ENCODE data around the gene PRRC2C. TPM values are rescaled to one million over a fixed set of nuclear protein-coding genes. Genes with fewer than 3 reads are reported as not detected.
"Not testable (repeated sequence)": the region's sequence is repeated elsewhere in the genome, so short reads cannot be mapped to it uniquely, and the experiment has no call there.

The PRRC2C gene
- total RNA-seq, 4 donors from 2014 or later = 70.0 to 278 (median 81.4) TPM

DNA sequence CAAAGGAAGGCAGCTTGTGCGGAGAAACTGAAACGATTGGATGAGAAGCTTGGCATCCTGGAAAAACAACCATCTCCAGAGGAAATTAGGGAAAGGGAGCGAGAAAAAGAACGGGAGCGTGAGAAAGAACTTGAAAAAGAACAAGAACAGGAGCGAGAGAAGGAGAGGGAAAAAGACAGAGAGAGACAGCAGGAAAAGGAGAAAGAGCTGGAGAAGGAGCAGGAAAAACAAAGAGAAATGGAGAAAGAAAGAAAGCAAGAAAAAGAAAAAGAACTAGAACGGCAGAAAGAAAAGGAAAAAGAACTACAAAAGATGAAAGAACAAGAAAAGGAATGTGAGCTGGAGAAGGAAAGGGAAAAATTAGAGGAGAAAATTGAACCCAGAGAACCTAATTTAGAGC lies 47.2 kb downstream of the PRRC2C start:
- Histone ChIP-seq H3K27ac (no peak overlapping the region), H3K27me3 (no peaks in the 10 kb centered on the region), H3K4me3 (replicated peaks in 1 of 3) (no peak overlapping the region), H3K36me3 (peaks cover 69 to 73% of the 10 kb centered on the region in 2 donors), H3K4me1 (no peaks in the 10 kb centered on the region), H3K9me3 (no peaks in the 10 kb centered on the region)
- intact Hi-C loops (cut with DNase I) = no loop called here
- TF ChIP-seq, protein P1, sequence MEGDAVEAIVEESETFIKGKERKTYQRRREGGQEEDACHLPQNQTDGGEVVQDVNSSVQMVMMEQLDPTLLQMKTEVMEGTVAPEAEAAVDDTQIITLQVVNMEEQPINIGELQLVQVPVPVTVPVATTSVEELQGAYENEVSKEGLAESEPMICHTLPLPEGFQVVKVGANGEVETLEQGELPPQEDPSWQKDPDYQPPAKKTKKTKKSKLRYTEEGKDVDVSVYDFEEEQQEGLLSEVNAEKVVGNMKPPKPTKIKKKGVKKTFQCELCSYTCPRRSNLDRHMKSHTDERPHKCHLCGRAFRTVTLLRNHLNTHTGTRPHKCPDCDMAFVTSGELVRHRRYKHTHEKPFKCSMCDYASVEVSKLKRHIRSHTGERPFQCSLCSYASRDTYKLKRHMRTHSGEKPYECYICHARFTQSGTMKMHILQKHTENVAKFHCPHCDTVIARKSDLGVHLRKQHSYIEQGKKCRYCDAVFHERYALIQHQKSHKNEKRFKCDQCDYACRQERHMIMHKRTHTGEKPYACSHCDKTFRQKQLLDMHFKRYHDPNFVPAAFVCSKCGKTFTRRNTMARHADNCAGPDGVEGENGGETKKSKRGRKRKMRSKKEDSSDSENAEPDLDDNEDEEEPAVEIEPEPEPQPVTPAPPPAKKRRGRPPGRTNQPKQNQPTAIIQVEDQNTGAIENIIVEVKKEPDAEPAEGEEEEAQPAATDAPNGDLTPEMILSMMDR (IDR thresholded peaks at IDR 0.05) = no peak
- TF ChIP-seq POLR2A (IDR thresholded peaks at IDR 0.05) = no peak
- WGBS, 2 donors = 94 to 95% methylated on average over 7 of the region's 7 CpGs
- DNase-seq = no peak

DNA sequence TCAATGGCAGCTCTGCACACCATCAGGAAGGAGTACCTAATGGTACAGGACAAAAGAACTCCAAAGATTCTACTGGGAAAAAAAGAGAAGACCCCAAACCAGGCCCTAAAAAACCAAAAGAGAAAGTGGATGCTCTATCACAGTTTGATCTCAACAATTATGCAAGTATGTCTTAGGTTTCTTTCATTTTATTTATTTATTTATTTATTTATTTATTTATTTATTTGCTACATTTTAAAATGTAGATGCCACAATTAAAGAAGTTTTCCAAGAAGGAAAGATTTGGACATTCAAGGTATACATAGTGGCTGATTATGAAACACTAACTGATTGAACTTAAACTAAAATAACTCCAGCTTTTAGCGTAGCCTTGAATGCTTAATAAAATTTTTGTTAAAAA lies 60.2 kb downstream of the PRRC2C start:
- 95 to 99% methylated on average over 1 of the region's 1 CpG for WGBS, 2 donors
- Histone ChIP-seq H3K36me3 (peaks cover 49 to 53% of the 10 kb centered on the region in 2 donors), H3K4me1 (no peaks in the 10 kb centered on the region), H3K9me3 (no peaks in the 10 kb centered on the region), H3K27me3 (no peaks in the 10 kb centered on the region), H3K4me3 (replicated peaks in 1 of 3) (no peak overlapping the region), H3K27ac (no peak overlapping the region)
- no peak for DNase-seq
- intact Hi-C loops (cut with DNase I) = no loop called here
- no peak for TF ChIP-seq POLR2A (IDR thresholded peaks at IDR 0.05)
- TF ChIP-seq, protein P1 (IDR thresholded peaks at IDR 0.05) = no peak

DNA sequence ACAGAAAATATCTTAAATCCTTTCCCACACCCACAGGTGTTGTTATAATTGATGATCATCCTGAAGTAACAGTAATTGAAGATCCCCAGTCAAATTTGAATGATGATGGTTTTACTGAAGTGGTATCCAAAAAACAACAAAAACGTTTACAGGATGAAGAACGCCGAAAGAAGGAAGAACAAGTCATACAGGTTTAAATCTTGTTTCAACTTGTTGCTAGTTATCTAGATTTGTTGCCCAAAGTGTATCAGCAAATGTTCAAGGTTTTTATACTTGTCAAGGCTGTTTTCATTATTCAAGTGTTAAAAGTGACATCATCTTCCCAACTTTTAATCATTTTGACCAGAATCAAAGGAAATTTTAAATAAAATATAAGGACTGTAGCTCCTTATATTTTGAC lies 64.7 kb downstream of the PRRC2C start:
- intact Hi-C loops (cut with DNase I) = no loop called here

DNA sequence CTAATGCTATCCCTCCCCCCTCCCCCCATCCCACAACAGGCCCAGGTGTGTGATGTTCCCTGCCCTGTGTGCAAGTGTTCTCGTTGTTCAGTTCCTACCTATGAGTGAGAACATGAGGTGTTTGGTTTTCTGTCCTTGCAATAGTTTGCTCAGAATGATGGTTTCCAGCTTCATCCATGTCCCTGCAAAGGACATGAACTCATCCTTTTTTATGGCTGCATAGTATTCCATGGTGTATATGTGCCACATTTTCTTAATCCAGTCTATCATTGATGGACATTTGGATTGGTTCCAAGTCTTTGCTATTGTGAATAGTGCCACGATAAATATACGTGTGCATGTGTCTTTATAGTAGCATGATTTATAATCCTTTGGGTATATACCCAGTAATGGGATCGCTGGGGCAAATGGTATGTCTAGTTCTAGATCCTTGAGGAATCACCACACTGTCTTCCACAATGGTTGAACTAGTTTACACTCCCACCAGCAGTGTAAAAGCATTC lies 65.3 kb downstream of the PRRC2C start:
- H3K4me3 ChIP-seq (replicated peaks in 1 of 3); H3K9me3 ChIP-seq; H3K27me3 ChIP-seq; intact Hi-C loops (cut with DNase I); H3K4me1 ChIP-seq; H3K27ac ChIP-seq; DNase-seq: not testable (repeated sequence)
- peaks cover 30 to 33% of the 10 kb centered on the region in 2 donors for H3K36me3 ChIP-seq
- WGBS, 2 donors = 98 to 100% methylated on average over 4 of the region's 4 CpGs

More for the DNA sequence above, 64.7 kb downstream of the PRRC2C start:
- DNase-seq = no peak
- TF ChIP-seq, protein P1 (IDR thresholded peaks at IDR 0.05) = no peak
- TF ChIP-seq POLR2A (IDR thresholded peaks at IDR 0.05) = no peak
- H3K27ac ChIP-seq = no peak overlapping the region
- no peaks in the 10 kb centered on the region for H3K27me3 ChIP-seq
- H3K9me3 ChIP-seq = no peaks in the 10 kb centered on the region
- H3K36me3 ChIP-seq = peaks cover 30 to 33% of the 10 kb centered on the region in 2 donors
- WGBS, 2 donors = 67 to 68% methylated on average over 3 of the region's 3 CpGs
- H3K4me1 ChIP-seq = no peaks in the 10 kb centered on the region
- no peak overlapping the region for H3K4me3 ChIP-seq (replicated peaks in 1 of 3)

DNA sequence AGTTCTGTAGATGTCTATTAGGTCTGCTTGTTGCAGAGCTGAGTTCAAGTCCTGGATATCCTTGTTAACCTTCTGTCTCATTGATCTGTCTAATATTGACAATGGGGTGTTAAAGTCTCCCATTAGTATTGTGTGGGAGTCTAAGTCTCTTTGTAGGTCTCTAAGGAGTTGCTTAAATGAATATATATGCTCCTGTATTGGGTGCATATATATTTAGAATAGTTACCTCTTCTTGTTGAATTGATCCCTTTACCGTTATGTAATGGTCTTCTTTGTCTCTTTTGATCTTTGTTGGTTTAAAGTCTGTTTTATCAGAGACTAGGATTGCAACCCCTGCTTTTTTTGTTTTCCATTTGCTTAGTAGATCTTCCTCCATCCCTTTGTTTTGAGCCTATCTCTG lies 68.6 kb downstream of the PRRC2C start:
- DNase-seq; H3K4me3 ChIP-seq (replicated peaks in 1 of 3); H3K9me3 ChIP-seq; H3K27me3 ChIP-seq; H3K4me1 ChIP-seq; intact Hi-C loops (cut with DNase I); H3K27ac ChIP-seq: not testable (repeated sequence)
- 100% methylated on average over 1 of the region's 1 CpG for WGBS, 2 donors
- H3K36me3 ChIP-seq = peaks cover 44 to 49% of the 10 kb centered on the region in 2 donors

DNA sequence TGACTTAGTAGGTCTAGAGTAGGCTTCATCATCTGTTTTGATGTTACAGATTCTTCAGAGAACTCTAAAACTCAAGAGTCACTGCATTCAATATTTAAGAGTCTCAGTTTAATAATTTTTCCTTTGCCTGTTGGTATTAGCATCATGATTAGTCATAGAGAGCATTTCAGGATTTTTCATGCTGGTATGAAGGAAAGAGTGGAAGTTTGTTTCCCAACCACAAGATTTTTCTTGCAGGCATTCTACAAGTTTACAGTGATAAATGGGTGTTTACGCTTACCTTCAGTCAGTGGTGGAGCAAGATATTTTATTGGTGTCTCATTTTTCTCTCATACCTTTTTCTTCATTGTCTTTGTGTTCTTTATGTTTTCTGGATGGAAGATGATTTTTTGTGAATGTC lies 78.3 kb downstream of the PRRC2C start:
- Histone ChIP-seq H3K4me1 (no peaks in the 10 kb centered on the region), H3K27me3 (no peaks in the 10 kb centered on the region), H3K27ac (no peak overlapping the region), H3K9me3 (no peaks in the 10 kb centered on the region), H3K4me3 (replicated peaks in 1 of 3) (no peak overlapping the region), H3K36me3 (peaks cover 34 to 59% of the 10 kb centered on the region in 2 donors)
- DNase-seq = no peak
- intact Hi-C loops (cut with DNase I) = no loop called here
- TF ChIP-seq, protein P1 (IDR thresholded peaks at IDR 0.05) = no peak
- no peak for TF ChIP-seq POLR2A (IDR thresholded peaks at IDR 0.05)
- 98% methylated on average over 1 of the region's 1 CpG for WGBS, 2 donors

Measured in thyroid gland (tissue), 4 donors.